Fibroblast of villous mesenchyme (primary cell): Measurements from ENCODE around the gene TBX2. TPM values are rescaled to one million over a fixed set of nuclear protein-coding genes. Genes with fewer than 3 reads are reported as not detected.

ENCODE experiments used
- DNase-seq: peaks from one replicate; pipeline ENCODE4 v3.0.0-alpha.2; 2010; ENCODE audit warnings: low read depth
- H3K4me3 ChIP-seq: 2 replicates; pipeline ENCODE4 v1.5.1; 2011; ENCODE audit warnings: low read depth, mild to moderate bottlenecking, low read length
- CTCF ChIP-seq: IDR thresholded peaks from 2 replicates; pipeline ENCODE4 v1.5.1; 2012; ENCODE audit warnings: low read depth, mild to moderate bottlenecking, low read length; ENCODE audit not compliant: insufficient read depth
- total RNA-seq: library from RNA; depleted of rRNA; stranded (reverse); fragments of >200 nt; gene quantifications from 2 replicates; pipeline ENCODE4 v1.2.3, GENCODE V29; 2012

Gene TBX2
- total RNA-seq, 1 donor, result 12.5 TPM

- no peak for DNase-seq
- H3K4me3 ChIP-seq, result no peak overlapping the region
- no peak for TF ChIP-seq CTCF
Observed at GRCh38 chr17:61421460-61421859, 21.8 kb downstream of the TBX2 start.

GRCh38 chr17:61422116-61422799, 22.6 kb downstream of the TBX2 start:
- no peak for TF ChIP-seq CTCF
- no peak overlapping the region for H3K4me3 ChIP-seq
- no peak for DNase-seq

- no peak for DNase-seq
- no peak overlapping the region for H3K4me3 ChIP-seq
- TF ChIP-seq CTCF, result no peak
Observed at GRCh38 chr17:61422869-61423268, 23.2 kb downstream of the TBX2 start.

GRCh38 chr17:61423967-61424649, 24.5 kb downstream of the TBX2 start:
- DNase-seq, result no peak
- TF ChIP-seq CTCF, result no peak
- no peak overlapping the region for H3K4me3 ChIP-seq

GRCh38 chr17:61425682-61426481, 26.2 kb downstream of the TBX2 start:
- peak; percentile 37 for TF ChIP-seq CTCF
- no peak overlapping the region for H3K4me3 ChIP-seq
- no peak for DNase-seq

- DNase-seq, result no peak
Observed at GRCh38 chr17:61426482-61427304, 27.1 kb downstream of the TBX2 start.

More at GRCh38 chr17:61426482-61427304, 27.1 kb downstream of the TBX2 start:
- TF ChIP-seq CTCF, result peak; percentile 9
- H3K4me3 ChIP-seq, result no peak overlapping the region
